GM12878 (cell line): ENCODE measurements around the gene CNTLN. TPM values are rescaled to one million over a fixed set of nuclear protein-coding genes. Genes with fewer than 3 reads are reported as not detected.

Source experiments
- ATAC-seq: fragments of 200-7000 bp; cut with Tn5 transposase; 3 replicates; pipeline ENCODE4 v1.9.1; 2020; ENCODE audit warnings: mild to moderate bottlenecking, moderate library complexity
- BruUV-seq: library from RNA; stranded (reverse); fragments of 400-500 nt; replicated peaks from 2 replicates; lab custom pipeline; 2021; lab: Mats Ljungman, UMichigan
- CTCF ChIA-PET: fragments of 300-600 bp; sonication (Branson Sonifier 250); formaldehyde crosslinking; extraction: SDS; loops from one replicate; lab custom pipeline; 2021; ENCODE audit warnings: inconsistent platforms; lab: Yijun Ruan, JAX
- POLR2A ChIA-PET: fragments of 350-600 bp; formaldehyde crosslinking; extraction: SDS; loops from one replicate; lab custom pipeline; 2021; ENCODE audit warnings: inconsistent platforms; lab: Charles Lee
- RAD21 ChIA-PET: fragments of 300-600 bp; sonication (Branson Sonifier 250); formaldehyde crosslinking; loops from one replicate; lab custom pipeline; 2023; ENCODE audit warnings: antibody characterized with exemption; ENCODE audit not compliant: unreplicated experiment; lab: Charles Lee
- SMC1A ChIA-PET: fragments of 300-600 bp; sonication (Branson Sonifier 250); formaldehyde crosslinking; loops from one replicate; lab custom pipeline; 2023; ENCODE audit not compliant: unreplicated experiment, uncharacterized antibody; lab: Charles Lee
- DNase-seq: peaks from one replicate; pipeline ENCODE4 v3.0.0-alpha.2; 2011; ENCODE audit warnings: low read depth, low spot score
- FAIRE-seq: peaks from 3 replicates; lab custom pipeline; 2011; peaks lifted over from hg19 to GRCh38; lab: Jason Lieb, UNC
- H2AFZ ChIP-seq: 2 replicates; pipeline ENCODE4 v1.6.0; 2011; ENCODE audit warnings: low read depth, low read length, control low read depth; ENCODE audit not compliant: control insufficient read depth
- H3K27ac ChIP-seq: 2 replicates; pipeline ENCODE4 v1.5.1; 2011; ENCODE audit warnings: control low read depth; ENCODE audit not compliant: control insufficient read depth, insufficient read depth
- H3K27me3 ChIP-seq, 2 experiments: replicated peaks in 1 of 2; 2 replicates each; pipeline versions ENCODE4 v1.6.0 to v1.6.1; 2011; ENCODE audit warnings: low read length in 1 of 2; ENCODE audit not compliant: control insufficient read depth in 2 of 2, insufficient read depth in 2 of 2
- H3K36me3 ChIP-seq, 2 experiments: 2 replicates each; pipeline ENCODE4 v1.5.1; 2011; ENCODE audit warnings: low read length in 1 of 2; ENCODE audit not compliant: control insufficient read depth in 2 of 2, insufficient read depth in 2 of 2
- H3K4me1 ChIP-seq: 2 replicates; pipeline ENCODE4 v1.6.1; 2011; ENCODE audit warnings: mild to moderate bottlenecking, low read length, moderate library complexity, mixed read lengths; ENCODE audit not compliant: control insufficient read depth, insufficient read depth
- H3K4me2 ChIP-seq: 2 replicates; pipeline ENCODE4 v1.6.0; 2011; ENCODE audit warnings: control low read depth; ENCODE audit not compliant: control insufficient read depth, insufficient read depth
- H3K4me3 ChIP-seq: fragments of 200-600 bp; sonication (generic); 2 replicates; pipeline ENCODE4 v1.5.1; 2016
- H3K79me2 ChIP-seq: 2 replicates; pipeline ENCODE4 v1.6.0; 2011; ENCODE audit warnings: low read length; ENCODE audit not compliant: control insufficient read depth, insufficient read depth
- H3K9ac ChIP-seq: 2 replicates; pipeline ENCODE4 v1.8.0; 2011; ENCODE audit warnings: low read length, control low read depth, mixed read lengths; ENCODE audit not compliant: control insufficient read depth, insufficient read depth
- H3K9me3 ChIP-seq: replicated peaks from 3 replicates; pipeline ENCODE4 v1.5.1; 2011; ENCODE audit warnings: mild to moderate bottlenecking, low read length; ENCODE audit not compliant: control insufficient read depth, insufficient read depth
- H4K20me1 ChIP-seq: 2 replicates; pipeline ENCODE4 v1.6.0; 2011; ENCODE audit not compliant: control insufficient read depth, insufficient read depth
- BCLAF1 ChIP-seq: fragments of 450-650 bp; IDR thresholded peaks from 2 replicates; pipeline ENCODE4 v1.6.1; 2017; ENCODE audit warnings: antibody characterized with exemption, mild to moderate bottlenecking, moderate library complexity
- CHD2 ChIP-seq: IDR thresholded peaks from 2 replicates; pipeline ENCODE4 v1.6.1; 2011; ENCODE audit warnings: low read depth, low read length, improper control_type of control experiment, borderline replicate concordance
- GATAD2B ChIP-seq: fragments of 450-650 bp; conservative IDR thresholded peaks from 2 replicates; pipeline ENCODE4 v1.6.1; 2017; ENCODE audit warnings: low read depth, mild to moderate bottlenecking, moderate library complexity
- HCFC1 ChIP-seq: fragments of 150-350 bp; IDR thresholded peaks from 2 replicates; pipeline ENCODE4 v1.6.1; 2014; ENCODE audit warnings: low read length
- HDGF ChIP-seq: fragments of 450-650 bp; IDR thresholded peaks from 2 replicates; pipeline ENCODE4 v1.6.1; 2016; ENCODE audit warnings: antibody characterized with exemption
- IKZF2 ChIP-seq, 2 experiments: fragments of 450-650 bp; IDR thresholded peaks; 2 replicates each; pipeline ENCODE4 v1.6.1; 2017; ENCODE audit warnings: mild to moderate bottlenecking in 2 of 2, moderate library complexity in 2 of 2
- RAD21 ChIP-seq: IDR thresholded peaks from 2 replicates; pipeline ENCODE4 v1.6.1; 2011; ENCODE audit warnings: mild to moderate bottlenecking, low read depth, low read length, moderate library complexity; ENCODE audit not compliant: insufficient read depth
- RAD51 ChIP-seq: fragments of 450-650 bp; IDR thresholded peaks from 2 replicates; pipeline ENCODE4 v1.6.1; 2016; ENCODE audit warnings: moderate library complexity, mild to moderate bottlenecking, inconsistent platforms
- RCOR1 ChIP-seq: conservative IDR thresholded peaks from 2 replicates; pipeline ENCODE4 v1.6.1; 2012; ENCODE audit warnings: low read depth, low read length, improper control_type of control experiment
- RUNX3 ChIP-seq: IDR thresholded peaks from 2 replicates; pipeline ENCODE4 v1.6.1; 2012; ENCODE audit warnings: low read length, inconsistent platforms
- SIN3A ChIP-seq: IDR thresholded peaks from 2 replicates; pipeline ENCODE4 v1.6.1; 2012; ENCODE audit warnings: low read depth, low read length, improper control_type of control experiment
- TARDBP ChIP-seq: IDR thresholded peaks from 2 replicates; pipeline ENCODE4 v1.6.1; 2016; ENCODE audit warnings: borderline replicate concordance
- TCF12 ChIP-seq: IDR thresholded peaks from 2 replicates; pipeline ENCODE4 v1.6.1; 2011; ENCODE audit warnings: low read depth, mild to moderate bottlenecking, low read length
- YBX1 ChIP-seq: fragments of 450-650 bp; IDR thresholded peaks from 2 replicates; pipeline ENCODE4 v1.6.1; 2016; ENCODE audit warnings: antibody characterized with exemption
- WGBS: methylation state at CpG from one replicate; pipeline ENCODE4 v1.1.6; 2016; ENCODE audit warnings: low lambda C conversion rate; ENCODE audit not compliant: insufficient replicate concordance, insufficient coverage; ENCODE audit errors: missing lambda C conversion rate; 5-methylcytosine and 5-hydroxymethylcytosine counted together
- in situ Hi-C: fragments of 300-500 bp; cut with MboI; formaldehyde crosslinking; loops from 9 replicates; pipeline ENCODE4 v1.14.3; 2018; ENCODE audit warnings: mixed read lengths
- intact Hi-C: fragments of 100-400 bp; cut with micrococcal nuclease; formaldehyde crosslinking; loops from one replicate; pipeline ENCODE4 v1.14.2; 2022; ENCODE audit not compliant: unreplicated experiment
- polyA plus RNA-seq, 11 experiments: library from polyadenylated mRNA; depleted of rRNA in 4 of 11; unstranded in 6 of 11; stranded (reverse) in 5 of 11; fragments of >200 nt; fragmentation: Nextera tagmentation in 4 of 11; fragmentation: Illumina TruSeq in 1 of 11; extraction: Ambion mirVana in 4 of 11; extraction: Trizol in 1 of 11; gene quantifications; 1 replicate in 1 of 11; 2 replicates in 10 of 11; pipeline versions ENCODE4 v1.2.1 to v1.2.3, GENCODE V29; 2011 to 2016; ENCODE audit warnings: inconsistent platforms in 2 of 11, missing spikeins in 2 of 11, low read depth in 1 of 11
- total RNA-seq, 4 experiments: library from RNA; depleted of rRNA in 3 of 4; stranded (reverse); fragments of >200 nt in 3 of 4; fragmentation: Illumina TruSeq in 1 of 4; extraction: Trizol in 1 of 4; gene quantifications; 2 replicates each; pipeline versions ENCODE4 v1.2.1 to v1.2.3, GENCODE V29; 2013 to 2021
- TF ChIP-seq, protein P1 (sequence below): IDR thresholded peaks from 2 replicates; pipeline ENCODE4 v1.6.1; 2011; ENCODE audit warnings: low read depth, mild to moderate bottlenecking, low read length, moderate library complexity, borderline replicate concordance; ENCODE audit errors: extremely low read depth
- TF ChIP-seq, protein P2 (sequence below): IDR thresholded peaks from 2 replicates; pipeline ENCODE4 v1.6.1; 2012; ENCODE audit warnings: low read depth, low read length, improper control_type of control experiment

CNTLN gene
- total and polyA plus RNA-seq, 10 of the 15 experiments (the other 5 are each of a cell fraction or from before 2014, with no cell fraction given): 0.01 to 7.0 (median 0.03) TPM; not detected in 4

- no peak for TF ChIP-seq CHD2
- TF ChIP-seq RCOR1: no peak
Measured at GRCh38 chr9:17398350-17398749, 263.5 kb downstream of the CNTLN start (continued).

GRCh38 chr9:17401858-17402257 is 267.0 kb downstream of the CNTLN start:
- Histone ChIP-seq H2AFZ (no peak overlapping the region), H3K9me3 (no peaks in the 10 kb centered on the region), H3K4me1 (no peaks in the 10 kb centered on the region), H3K36me3 (no peaks in the 10 kb centered on the region), H3K4me3 (no peak overlapping the region), H3K27ac (no peak overlapping the region), H3K27me3 (no peaks in the 10 kb centered on the region), H4K20me1 (no peaks in the 10 kb centered on the region), H3K4me2 (no peak overlapping the region), H3K9ac (no peak overlapping the region), H3K79me2 (no peaks in the 10 kb centered on the region)
- ChIA-PET RAD21 (interaction anchor here (0.9 to 1.1 kb wide), 2 partner anchors 285 to 339 kb away, joined by 3 read pairs; no protein-coding TSS in a partner anchor), POLR2A (no interaction called here), CTCF (interaction anchor here (1.0 to 2.3 kb wide), 4 partner anchors 12 to 338 kb away, joined by 4 to 11 read pairs (median 4); no protein-coding TSS in a partner anchor), SMC1A (interaction anchor here (0.9 to 1.2 kb wide), 3 partner anchors 16 to 339 kb away, joined by 3 read pairs; no protein-coding TSS in a partner anchor)
- in situ Hi-C loops (no loop called here), intact Hi-C loops (no loop called here)
- DNase-seq (no peak), ATAC-seq (no peak), FAIRE-seq (no peak)
- no TSS peak for BruUV-seq
- no peak for TF ChIP-seq YBX1
- no peak for TF ChIP-seq BCLAF1
- TF ChIP-seq, protein P1, sequence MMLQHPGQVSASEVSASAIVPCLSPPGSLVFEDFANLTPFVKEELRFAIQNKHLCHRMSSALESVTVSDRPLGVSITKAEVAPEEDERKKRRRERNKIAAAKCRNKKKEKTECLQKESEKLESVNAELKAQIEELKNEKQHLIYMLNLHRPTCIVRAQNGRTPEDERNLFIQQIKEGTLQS: no peak
- TF ChIP-seq, protein P2, sequence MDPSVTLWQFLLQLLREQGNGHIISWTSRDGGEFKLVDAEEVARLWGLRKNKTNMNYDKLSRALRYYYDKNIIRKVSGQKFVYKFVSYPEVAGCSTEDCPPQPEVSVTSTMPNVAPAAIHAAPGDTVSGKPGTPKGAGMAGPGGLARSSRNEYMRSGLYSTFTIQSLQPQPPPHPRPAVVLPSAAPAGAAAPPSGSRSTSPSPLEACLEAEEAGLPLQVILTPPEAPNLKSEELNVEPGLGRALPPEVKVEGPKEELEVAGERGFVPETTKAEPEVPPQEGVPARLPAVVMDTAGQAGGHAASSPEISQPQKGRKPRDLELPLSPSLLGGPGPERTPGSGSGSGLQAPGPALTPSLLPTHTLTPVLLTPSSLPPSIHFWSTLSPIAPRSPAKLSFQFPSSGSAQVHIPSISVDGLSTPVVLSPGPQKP: no peak
- TF ChIP-seq RAD21: no peak
- TF ChIP-seq HDGF: no peak
- TF ChIP-seq HCFC1: no peak
- no peak for TF ChIP-seq RUNX3
- TF ChIP-seq GATAD2B: no peak
- TF ChIP-seq TCF12: no peak
- TF ChIP-seq TARDBP: no peak
- no peak for TF ChIP-seq SIN3A
- no peak for TF ChIP-seq IKZF2 (IDR thresholded peaks at IDR 0.05)
- no peak for TF ChIP-seq RAD51
- WGBS: 37% methylated on average over 2 of the region's 2 CpGs
